NCI-H2081 (cell line): ENCODE results near the gene TAGLN2.

ENCODE experiments used
- DNase-seq, 2 experiments: peaks; one replicate each; lab custom pipeline; 2025; lab: John Stamatoyannopoulos, UW

Gene TAGLN2

DNA sequence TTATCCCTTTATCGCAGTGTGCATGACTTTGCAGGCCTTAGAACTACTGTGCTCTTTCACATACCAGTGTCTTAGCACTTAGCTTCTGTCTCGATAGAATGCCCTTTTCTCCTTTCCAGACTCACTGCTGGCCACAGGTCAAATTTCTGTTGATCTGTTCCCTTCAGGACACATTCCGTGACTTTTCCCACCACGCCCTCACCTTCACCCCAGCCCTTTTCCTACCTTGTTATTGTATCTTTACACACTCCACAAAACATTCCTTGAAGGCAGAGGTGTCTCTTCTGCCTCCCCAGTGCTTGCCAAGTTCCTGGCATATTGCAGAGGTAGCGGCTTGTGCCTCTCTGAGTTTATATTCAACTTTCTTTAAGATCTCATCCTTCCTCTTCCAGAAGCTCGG, 23.8 kb upstream of the TAGLN2 start:
- DNase-seq = no peak

- no peak for DNase-seq
Measured at GRCh38 chr1:159947942-159948341, 22.6 kb upstream of the TAGLN2 start.

DNA sequence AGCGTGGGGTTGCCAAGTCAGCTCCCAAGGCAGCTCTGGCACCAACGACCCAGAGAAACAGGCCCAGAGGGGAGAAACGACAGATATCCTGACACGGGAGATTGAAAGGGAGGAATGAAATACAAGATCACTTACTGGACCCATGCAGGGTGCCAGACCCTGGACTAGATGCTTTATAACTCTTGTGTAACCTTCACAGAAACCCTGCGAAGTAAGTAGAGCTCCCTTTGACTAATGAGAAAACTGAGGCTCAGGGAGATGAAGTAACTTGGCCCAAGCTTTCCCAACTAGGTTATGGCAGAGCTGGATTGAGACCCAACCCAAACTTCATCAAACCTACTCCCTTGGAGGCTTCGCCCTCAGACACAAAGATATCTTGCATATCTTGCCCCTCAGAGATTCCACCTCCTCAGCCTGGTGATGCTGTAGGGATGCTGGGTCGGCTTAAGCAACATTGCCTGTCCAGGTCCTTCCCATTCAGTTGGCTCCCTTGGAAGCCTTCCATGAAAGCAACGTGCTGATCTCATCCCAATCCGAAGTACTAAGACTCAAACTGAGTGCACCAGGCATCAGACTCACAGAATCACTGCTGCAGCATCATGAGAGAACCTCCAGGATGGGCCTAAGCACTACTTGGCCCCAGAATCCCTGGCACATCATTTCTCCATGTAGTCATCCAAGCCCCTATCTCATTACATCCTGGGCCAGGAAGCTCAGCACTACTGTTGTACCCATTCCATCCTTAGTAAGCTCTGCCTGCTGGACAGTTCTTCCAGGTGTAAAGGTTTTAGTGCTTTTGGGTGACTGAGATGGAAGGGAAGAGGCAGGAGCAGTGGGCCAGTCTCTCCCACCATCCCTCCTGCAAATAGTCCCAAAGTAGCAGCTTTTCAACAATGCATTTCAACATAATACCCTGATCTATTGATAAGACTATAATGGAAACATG, 21.2 kb upstream of the TAGLN2 start:
- no peak for DNase-seq

GRCh38 chr1:159945483-159946241, 20.4 kb upstream of the TAGLN2 start, which contains the start of gene IGSF9:
IGSF9 (minus strand) TSS chr1:159945613; CDS start chr1:159943454, 2,159 bp downstream.
- DNase-seq = peak; percentile 94 to 96

GRCh38 chr1:159944623-159945455, 19.5 kb upstream of the TAGLN2 start:
- peak in 1 of 2 experiments; percentile 42 for DNase-seq

- DNase-seq = peak in 1 of 2 experiments; percentile 71
Measured at GRCh38 chr1:159943908-159944622, 18.8 kb upstream of the TAGLN2 start.

GRCh38 chr1:159943278-159943640, 18.0 kb upstream of the TAGLN2 start:
- DNase-seq = no peak

DNA sequence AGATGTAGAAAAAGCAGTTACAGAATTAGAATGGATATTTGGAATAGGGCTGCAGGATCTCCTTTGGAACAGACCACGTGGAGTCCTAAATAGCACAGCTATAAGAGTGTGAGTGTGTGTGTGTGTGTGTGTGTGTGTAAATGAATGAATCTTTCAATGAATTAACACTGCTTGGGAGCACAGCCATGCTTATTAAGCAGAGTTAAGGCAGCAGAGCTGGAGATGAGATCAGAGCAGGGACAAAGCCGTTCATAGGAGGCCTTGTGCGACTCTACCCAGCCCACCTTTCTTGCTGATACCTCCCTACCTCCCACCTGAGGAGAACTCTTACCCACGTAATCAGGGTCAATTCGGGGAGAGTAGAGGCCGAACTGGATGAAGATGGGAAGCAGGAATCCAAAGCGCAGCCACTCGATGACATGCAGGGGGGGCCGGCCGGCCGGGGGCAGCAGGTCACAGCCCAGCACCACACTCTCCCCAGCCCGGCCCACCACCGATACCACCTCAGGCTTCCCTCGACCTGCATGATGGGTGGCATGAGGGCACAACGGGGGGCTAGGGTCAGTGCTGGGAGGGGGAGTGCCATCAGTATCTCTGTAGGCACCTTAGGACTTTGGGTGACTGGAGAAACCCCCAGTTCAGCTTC, 17.4 kb upstream of the TAGLN2 start:
- DNase-seq = no peak

DNA sequence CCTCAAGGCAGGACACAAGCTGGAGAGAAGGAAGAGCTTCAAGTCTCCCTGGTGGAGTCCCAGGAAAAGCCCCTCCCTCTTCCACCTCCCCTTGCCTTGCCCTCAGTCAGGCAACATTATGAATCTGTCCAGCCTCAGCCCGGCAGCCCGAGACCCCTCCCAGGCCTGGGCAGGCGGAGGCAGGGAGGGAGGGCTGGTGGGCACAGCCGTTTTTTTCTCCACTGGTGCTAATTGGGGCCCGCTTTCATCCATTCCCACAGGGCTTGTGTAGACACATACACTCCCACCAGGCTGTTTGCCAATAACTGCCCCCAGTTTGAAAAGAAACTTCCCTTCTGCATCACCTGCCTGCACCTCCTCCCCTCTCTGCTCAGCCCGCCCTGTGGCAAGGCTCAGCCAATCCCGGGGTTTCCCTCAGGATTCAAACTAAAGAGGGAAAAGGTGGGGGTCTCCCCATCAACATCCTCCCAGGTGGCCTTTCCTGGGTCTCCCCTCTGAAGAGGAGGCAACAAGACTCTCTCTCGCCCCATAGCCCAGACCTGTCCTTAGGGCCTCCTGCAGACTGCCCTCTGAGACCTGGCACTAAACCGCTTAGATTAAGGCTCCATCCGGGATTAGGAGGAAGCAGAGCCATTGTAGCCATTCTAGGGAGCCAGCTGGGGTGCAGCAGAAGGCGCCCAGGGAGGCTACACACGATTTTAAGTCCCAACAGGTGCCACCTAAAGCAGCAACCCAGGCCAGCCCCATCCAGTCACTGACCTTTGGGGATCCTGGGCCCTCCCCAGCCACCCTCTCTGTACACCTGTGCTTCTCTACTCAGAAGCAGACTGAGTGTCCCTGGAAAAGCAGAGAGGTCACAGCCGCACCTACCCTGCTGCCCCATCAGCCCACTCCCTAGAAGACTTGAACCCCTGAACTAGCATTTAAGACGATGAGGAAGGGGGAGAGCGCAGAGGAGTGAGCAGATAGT, 16.6 kb upstream of the TAGLN2 start:
- DNase-seq = peak; percentile 68 to 89

DNA sequence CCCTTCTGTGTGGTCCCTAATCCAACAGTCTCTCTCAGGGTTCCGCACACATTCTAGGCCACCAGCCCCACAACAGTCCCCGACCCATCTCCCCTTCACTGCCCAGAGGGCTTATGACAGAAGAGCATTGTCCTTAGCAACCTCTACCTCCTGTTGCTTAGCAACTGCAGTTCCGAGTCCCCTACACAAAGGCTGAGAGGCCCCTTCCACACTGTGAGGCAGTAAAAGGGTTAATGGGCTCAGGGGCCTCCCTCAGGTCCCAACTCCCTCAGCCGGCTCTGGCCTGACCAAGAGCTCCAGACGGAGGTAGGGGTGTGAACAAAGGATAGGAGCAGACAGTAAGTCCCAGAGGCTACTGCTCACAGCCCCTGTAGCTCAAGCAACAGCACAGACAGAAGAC, 15.8 kb upstream of the TAGLN2 start:
- DNase-seq = peak in 1 of 2 experiments; percentile 37

DNA sequence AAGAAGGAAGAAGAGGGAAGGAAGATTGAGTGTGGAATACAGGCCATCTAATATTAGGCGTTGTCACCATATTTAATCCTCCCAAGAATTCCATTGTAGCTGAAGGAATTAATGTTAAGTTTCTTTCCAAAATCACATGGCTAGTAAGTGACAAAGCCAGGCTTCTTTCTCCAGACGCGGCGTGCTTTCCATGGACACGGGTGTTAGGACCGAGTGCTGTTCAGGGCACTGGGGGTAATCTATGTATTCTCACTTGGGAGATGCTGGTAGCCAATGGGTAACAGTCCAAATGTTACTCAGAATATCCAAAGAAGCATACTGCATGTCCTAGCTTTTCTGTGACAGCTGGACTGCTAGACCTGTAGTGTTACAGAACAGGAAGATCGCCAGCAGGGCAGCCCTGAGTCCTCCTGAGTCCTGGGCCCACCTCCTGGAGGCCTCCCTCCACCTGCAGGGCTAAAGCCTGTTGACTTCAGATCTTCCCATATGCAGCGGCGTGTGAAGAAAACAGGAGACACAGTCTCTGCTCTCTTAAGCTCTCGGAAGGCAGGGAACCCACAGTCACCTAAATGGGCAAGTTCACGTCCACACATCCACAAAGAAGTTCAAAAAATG, 14.8 kb upstream of the TAGLN2 start:
- DNase-seq = no peak

- no peak for DNase-seq
Measured at GRCh38 chr1:159939678-159940002, 14.3 kb upstream of the TAGLN2 start.

DNA sequence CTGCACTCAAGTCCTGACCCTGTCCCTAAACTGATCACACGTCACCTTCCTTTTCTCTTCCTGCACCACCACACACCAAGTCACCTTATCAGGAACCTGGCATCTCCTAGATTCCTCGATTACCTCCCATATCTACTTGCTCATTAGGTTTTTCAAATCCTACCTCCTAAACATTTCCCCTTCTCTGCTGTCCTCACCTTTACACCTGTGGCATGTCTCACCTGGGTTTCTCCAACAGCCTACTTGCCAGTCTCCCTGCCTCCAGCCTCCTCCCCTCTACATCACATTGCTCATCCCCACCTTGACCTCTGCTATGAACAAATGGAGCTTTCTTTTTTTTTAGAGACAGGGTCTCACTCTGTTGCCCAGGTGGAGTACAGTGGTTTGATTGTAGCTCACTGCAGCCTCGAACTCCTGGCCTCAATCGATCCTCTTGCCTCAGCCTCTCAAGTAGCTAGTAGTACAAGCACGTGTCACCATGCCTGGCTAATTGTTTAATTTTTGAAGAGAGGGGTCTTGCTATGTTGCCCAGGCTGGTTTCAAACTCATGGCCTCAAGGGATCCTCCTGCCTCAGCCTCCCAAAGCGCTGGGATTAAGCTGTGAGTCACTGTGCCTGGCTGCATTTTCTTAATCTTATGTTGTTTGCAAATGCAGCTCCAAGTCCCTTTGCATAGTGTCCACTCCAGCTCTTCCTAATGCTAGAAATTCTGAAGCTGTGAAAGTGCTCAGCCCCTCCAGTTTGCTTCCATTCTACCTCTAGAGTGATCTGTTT, 13.8 kb upstream of the TAGLN2 start:
- DNase-seq = no peak

GRCh38 chr1:159938211-159938852, 13.0 kb upstream of the TAGLN2 start:
- no peak for DNase-seq

DNA sequence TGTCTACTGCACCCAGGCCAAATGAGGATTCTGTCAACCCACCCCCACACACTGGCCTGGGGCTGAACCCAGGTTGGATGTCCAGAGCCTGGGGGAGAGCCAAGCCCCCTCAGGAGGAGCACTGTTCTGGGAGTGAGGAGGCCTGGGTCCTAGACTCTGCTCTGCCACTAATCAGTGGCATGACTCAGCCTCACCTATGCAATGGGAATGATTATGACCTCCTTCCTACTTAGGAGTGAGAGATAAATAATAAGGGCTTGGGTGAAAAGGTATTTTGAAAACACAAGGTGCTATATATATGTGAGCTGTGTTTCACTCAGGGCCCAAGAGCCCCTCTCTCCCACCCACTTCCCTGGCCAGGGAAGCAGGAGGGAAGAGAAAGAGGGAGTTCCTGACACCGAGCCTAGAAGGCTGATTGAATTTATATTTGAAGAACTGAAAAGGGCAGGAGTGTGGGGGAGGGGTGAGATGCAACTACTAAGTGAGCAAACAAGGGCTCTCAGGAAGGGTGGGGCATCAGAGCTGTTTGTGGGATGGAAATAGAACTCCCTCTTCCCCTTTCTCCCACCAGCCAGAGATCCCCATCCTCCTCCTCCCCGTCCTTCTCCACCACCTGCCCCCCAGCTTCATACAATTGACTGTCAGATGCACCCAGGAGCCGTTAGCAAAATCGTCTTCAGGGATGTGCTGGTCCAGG, 11.9 kb upstream of the TAGLN2 start:
- no peak for DNase-seq

DNA sequence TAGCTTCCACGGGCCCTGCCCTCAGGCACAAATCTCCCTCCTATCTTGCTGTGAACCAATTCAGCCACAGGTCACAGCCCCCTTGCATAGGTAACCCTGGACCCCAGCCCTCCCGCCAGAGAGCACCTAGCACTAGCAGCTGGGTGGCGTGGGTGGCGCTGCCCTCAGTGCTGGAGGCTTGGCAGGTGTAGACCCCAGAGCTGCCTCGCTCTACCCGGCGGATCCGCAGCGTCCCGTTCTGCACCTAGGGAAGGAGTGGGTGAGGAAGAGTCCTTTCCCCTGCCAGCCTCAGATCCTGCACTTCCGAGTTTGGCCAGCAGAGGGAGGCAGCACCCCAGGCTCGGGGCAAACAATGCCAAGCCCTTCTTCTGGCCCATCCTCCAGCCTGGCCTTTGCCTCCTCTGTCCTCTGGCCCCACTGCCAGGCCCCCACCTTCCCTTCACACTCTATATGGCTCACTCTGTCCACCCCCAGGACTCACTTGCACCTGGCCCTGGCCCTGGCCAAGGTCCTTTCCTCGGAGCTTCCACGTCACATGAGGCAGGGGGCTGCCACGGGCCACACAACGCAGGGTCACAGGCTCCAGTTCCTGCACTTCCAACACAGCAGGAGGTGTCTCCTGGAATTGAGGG, 11.1 kb upstream of the TAGLN2 start:
- DNase-seq = peak; percentile 64

DNA sequence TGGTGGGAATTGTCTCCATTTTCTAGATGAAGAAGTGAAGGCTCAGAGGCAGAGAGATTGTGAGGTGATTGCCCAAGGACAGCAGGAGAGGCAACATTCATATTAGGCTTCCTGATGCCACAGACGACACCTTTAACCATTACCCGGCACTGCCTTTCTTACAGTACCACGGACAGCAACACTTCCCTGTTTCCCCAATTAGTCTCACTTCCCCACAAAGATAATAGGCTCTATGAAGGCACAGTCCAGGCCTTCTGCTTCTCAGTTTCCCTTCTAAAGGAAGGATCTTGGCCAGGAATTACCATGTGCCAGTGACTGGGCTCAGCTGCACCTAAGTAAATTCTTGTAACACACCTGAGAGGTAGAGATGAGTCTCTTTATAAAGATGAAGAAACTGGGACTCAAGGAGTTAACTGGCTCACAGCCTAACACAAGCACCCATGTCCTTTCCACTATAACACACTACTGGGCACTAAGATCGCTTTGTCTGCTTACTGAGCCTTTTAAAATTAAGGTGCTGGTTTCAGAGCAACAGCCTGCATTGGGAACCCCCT, 10.5 kb upstream of the TAGLN2 start:
- DNase-seq = no peak
